Memory B cell (primary cell): ENCODE measurements around the gene NSG1.

ENCODE experiments used
- ATAC-seq: fragments of 150-1000 bp; cut with Tn5 transposase; 2 replicates; pipeline ENCODE4 v1.10.0; 2021; ENCODE audit warnings: low read depth, mild to moderate bottlenecking, moderate library complexity
- DNase-seq, 2 donors: peaks; one replicate each; pipeline ENCODE4 v3.0.0; 2022; ENCODE audit warnings: low spot score in 2 of 2
- H3K27ac Mint-ChIP-seq: one replicate; pipeline ENCODE4 v1.8.0; 2022; ENCODE audit warnings: mild to moderate bottlenecking, moderate library complexity, mixed read lengths
- H3K27me3 Mint-ChIP-seq: one replicate; pipeline ENCODE4 v1.8.0; 2022; ENCODE audit warnings: mixed read lengths
- H3K36me3 Mint-ChIP-seq: one replicate; pipeline ENCODE4 v1.8.0; 2022; ENCODE audit warnings: mild to moderate bottlenecking, mixed read lengths
- H3K4me1 Mint-ChIP-seq: one replicate; pipeline ENCODE4 v1.8.0; 2022; ENCODE audit warnings: mixed read lengths
- H3K4me3 Mint-ChIP-seq: one replicate; pipeline ENCODE4 v1.8.0; 2022; ENCODE audit warnings: mild to moderate bottlenecking, moderate library complexity, mixed read lengths
- H3K9me3 Mint-ChIP-seq: one replicate; pipeline ENCODE4 v1.8.0; 2022; ENCODE audit warnings: mixed read lengths

NSG1 gene

GRCh38 chr4:4410271-4410670, 23.4 kb downstream of the NSG1 start:
- Mint-ChIP-seq H3K4me3 (no peak overlapping the region), H3K27ac (no peak overlapping the region), H3K9me3 (no peaks in the 10 kb centered on the region), H3K4me1 (no peaks in the 10 kb centered on the region), H3K36me3 (peaks cover 2% of the 10 kb centered on the region), H3K27me3 (peaks cover 11% of the 10 kb centered on the region)
- ATAC-seq (no peak), DNase-seq (no peak)

DNA sequence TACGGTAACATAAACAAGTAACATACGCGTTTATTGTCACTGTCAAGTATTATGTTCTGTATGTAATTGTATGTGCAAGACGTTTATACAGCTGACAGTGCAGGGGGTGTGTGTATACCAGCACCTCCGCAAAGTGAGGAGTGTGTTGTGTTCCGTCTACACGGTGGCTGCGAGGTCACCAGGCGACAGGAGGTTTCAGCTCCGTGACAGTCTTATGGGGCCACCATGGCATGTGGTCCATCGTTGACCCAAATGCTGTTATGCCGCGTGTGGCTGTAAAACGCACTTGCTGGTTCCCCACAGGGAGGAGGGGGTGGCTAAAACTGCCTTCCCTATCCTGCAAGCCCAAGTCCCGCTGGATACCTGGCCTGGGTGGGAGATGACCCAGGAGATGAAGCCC, 25.0 kb downstream of the NSG1 start:
- ATAC-seq (no peak), DNase-seq (no peak)
- Mint-ChIP-seq H3K27ac (no peak overlapping the region), H3K27me3 (peaks cover 5% of the 10 kb centered on the region), H3K9me3 (peaks cover 3% of the 10 kb centered on the region), H3K36me3 (peaks cover 9% of the 10 kb centered on the region), H3K4me1 (no peaks in the 10 kb centered on the region), H3K4me3 (no peak overlapping the region)

DNA sequence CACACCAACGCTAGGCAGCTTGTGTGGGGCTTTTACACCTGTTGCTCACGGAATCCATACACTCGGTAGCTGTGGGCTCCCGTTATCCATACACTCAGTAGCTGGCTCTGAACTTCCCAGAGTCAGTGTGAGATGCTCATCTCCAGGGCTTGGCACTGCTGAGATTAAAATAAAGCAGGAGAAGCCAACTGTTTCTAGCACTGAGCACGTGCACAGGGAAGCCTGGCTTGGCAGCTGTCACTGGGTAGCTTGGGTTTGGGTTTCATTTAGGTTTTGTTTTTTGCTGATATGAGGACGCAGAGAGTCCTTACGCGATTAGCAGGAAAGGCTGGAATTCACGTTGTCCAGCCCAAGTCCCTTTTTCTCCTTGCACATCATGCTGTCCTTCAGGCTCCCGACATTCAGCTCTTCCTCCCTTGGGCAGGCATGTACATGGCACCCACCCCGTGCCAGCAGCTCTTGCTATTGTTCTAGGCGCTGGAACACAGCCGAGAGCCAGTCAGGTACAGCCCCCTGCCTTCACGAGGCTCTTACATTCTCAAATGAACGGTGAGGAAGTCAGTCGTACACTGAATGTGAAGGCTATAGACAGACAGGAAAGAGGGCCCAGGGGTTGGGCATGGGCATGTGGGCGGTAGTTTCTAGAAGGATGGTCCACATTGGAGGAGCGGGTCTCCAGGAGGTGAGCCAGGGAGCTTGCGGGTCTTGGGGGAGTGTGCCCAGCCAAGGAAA, 25.9 kb downstream of the NSG1 start:
- H3K4me1 Mint-ChIP-seq: no peaks in the 10 kb centered on the region
- DNase-seq (no peak), ATAC-seq (no peak)
- H3K9me3 Mint-ChIP-seq: peaks cover 3% of the 10 kb centered on the region
- H3K27ac Mint-ChIP-seq: no peak overlapping the region
- peaks cover 3% of the 10 kb centered on the region for H3K27me3 Mint-ChIP-seq
- no peak overlapping the region for H3K4me3 Mint-ChIP-seq
- H3K36me3 Mint-ChIP-seq: peaks cover 15% of the 10 kb centered on the region

- Mint-ChIP-seq H3K36me3 (peaks cover 18% of the 10 kb centered on the region), H3K4me3 (no peak overlapping the region), H3K27me3 (peaks cover 3% of the 10 kb centered on the region), H3K4me1 (no peaks in the 10 kb centered on the region), H3K9me3 (peaks cover 3% of the 10 kb centered on the region), H3K27ac (no peak overlapping the region)
- ATAC-seq (no peak), DNase-seq (no peak)
Observed at GRCh38 chr4:4413373-4413725, 26.4 kb downstream of the NSG1 start.

- no peak overlapping the region for H3K4me3 Mint-ChIP-seq
- ATAC-seq: no peak
- H3K4me1 Mint-ChIP-seq: no peaks in the 10 kb centered on the region
- no peak overlapping the region for H3K27ac Mint-ChIP-seq
- peaks cover 22% of the 10 kb centered on the region for H3K36me3 Mint-ChIP-seq
- no peak for DNase-seq
- H3K27me3 Mint-ChIP-seq: peaks cover 3% of the 10 kb centered on the region
- H3K9me3 Mint-ChIP-seq: peaks cover 3% of the 10 kb centered on the region
Observed at GRCh38 chr4:4413806-4414205, 26.9 kb downstream of the NSG1 start.

DNA sequence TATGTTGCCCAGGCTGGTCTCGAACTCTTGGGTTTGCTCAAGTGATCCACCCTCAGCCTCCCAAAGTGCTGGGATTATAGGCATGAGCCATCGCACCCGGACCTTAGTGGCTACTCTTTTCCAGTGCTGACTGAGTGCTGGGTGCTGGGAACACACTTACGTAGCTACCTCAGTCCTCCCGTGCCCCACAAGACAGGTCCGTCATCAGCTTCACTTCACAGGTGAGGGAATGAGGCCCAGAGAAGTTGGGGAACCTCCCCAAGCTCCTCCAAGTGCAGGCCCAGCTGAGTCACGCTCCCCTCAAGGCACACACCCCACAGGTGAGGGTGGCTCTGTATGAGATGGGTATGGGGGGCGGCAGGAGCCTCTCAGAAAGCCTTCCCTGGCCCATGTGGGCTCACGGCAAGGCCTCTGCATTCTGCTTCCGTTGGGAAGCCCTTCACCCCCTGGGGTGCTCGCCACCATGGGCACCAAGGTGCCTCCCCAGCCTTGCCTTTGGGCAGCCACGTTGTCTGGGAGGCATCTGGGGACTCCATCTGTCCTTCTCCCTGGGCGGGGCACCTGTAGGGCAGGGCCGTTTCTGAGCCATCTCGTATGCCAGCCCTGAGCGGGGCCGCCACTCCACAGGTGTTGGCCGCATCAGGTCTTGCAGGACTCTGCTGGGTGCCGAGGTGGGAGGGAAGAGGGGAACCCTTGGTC, 28.4 kb downstream of the NSG1 start:
- no peak overlapping the region for H3K27ac Mint-ChIP-seq
- no peaks in the 10 kb centered on the region for H3K4me1 Mint-ChIP-seq
- no peak for ATAC-seq
- H3K4me3 Mint-ChIP-seq: no peak overlapping the region
- peaks cover 3% of the 10 kb centered on the region for H3K9me3 Mint-ChIP-seq
- no peaks in the 10 kb centered on the region for H3K27me3 Mint-ChIP-seq
- H3K36me3 Mint-ChIP-seq: peaks cover 35% of the 10 kb centered on the region
- no peak for DNase-seq

DNA sequence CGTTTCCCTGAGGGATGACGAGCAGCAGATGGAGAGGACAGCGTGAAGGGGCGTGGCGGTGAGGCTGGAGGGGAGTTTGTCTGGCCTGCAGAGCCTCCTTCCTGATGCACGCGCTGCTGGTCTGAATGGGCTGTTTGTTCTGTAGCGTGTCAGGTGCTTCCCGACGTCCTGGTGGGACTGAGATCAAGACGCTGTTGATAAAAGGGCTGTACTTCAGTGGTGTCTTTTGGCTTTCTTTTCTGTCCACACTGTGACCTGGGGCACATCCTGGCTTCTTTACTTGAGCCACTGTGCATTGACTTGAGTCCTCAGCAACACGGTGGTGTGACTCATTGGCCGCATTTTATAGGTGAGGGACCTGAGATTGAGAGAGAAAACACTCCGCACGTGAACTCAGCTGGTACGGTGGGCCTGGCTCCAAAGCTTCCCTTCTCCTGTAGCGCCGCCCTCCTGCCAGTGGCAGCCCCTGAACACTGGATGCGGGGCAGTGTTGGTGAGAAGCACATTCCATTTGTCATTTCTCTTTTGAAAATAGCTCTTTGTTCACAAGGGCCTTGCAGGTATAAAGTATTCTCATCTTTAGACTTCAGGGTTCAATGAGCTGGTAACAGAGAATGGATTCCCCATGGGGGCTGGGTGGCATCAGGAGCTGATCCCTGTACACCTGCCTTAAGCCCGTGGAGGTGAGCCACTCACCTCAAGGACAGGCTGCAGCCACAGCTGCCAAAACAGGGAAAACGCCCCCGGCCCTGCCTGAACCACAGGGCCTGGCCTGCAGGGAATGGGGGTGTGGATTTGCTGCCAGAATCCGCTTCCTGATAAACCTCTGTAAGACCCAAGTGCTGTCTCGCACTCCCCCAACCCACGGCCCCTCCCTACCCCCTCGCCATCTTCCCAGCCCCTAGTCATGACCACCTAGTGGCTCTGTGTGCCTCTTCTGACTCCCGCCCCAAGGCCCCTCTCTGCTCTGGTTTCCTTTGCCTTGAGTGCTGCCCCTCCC, 29.2 kb downstream of the NSG1 start:
- Mint-ChIP-seq H3K36me3 (peaks cover 41% of the 10 kb centered on the region), H3K27ac (no peak overlapping the region), H3K27me3 (no peaks in the 10 kb centered on the region), H3K4me3 (no peak overlapping the region), H3K9me3 (peaks cover 3% of the 10 kb centered on the region), H3K4me1 (no peaks in the 10 kb centered on the region)
- DNase-seq (no peak), ATAC-seq (no peak)

DNA sequence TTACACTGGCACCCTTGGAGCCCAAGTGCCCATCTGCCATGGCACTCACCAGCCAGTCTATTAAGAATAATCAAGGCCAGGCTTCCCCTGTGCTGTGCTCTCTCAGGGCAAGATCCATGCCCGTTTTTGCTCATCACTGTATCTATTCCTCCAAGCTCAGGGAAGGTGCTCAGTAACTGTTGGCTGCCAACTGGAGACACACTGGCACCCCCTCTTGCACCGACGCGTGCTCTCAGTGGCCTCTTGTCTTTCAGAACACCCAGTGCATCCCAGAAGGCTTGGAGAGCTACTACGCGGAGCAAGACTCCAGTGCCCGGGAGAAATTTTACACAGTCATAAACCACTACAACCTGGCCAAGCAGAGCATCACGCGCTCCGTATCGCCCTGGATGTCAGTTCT, 30.1 kb downstream of the NSG1 start:
- ATAC-seq: no peak
- Mint-ChIP-seq H3K27ac (no peak overlapping the region), H3K27me3 (no peaks in the 10 kb centered on the region), H3K9me3 (peaks cover 3% of the 10 kb centered on the region), H3K4me3 (no peak overlapping the region), H3K36me3 (peaks cover 47% of the 10 kb centered on the region), H3K4me1 (no peaks in the 10 kb centered on the region)
- no peak for DNase-seq

GRCh38 chr4:4417886-4418285, 31.0 kb downstream of the NSG1 start:
- peaks cover 3% of the 10 kb centered on the region for H3K9me3 Mint-ChIP-seq
- no peaks in the 10 kb centered on the region for H3K27me3 Mint-ChIP-seq
- no peak overlapping the region for H3K4me3 Mint-ChIP-seq
- H3K27ac Mint-ChIP-seq: no peak overlapping the region
- no peak for DNase-seq
- no peaks in the 10 kb centered on the region for H3K4me1 Mint-ChIP-seq
- ATAC-seq: no peak
- H3K36me3 Mint-ChIP-seq: peaks cover 54% of the 10 kb centered on the region

- peaks cover 61% of the 10 kb centered on the region for H3K36me3 Mint-ChIP-seq
- H3K4me3 Mint-ChIP-seq: no peak overlapping the region
- DNase-seq (no peak), ATAC-seq (no peak)
- no peaks in the 10 kb centered on the region for H3K4me1 Mint-ChIP-seq
- no peak overlapping the region for H3K27ac Mint-ChIP-seq
- no peaks in the 10 kb centered on the region for H3K27me3 Mint-ChIP-seq
- H3K9me3 Mint-ChIP-seq: peaks cover 3% of the 10 kb centered on the region
Observed at GRCh38 chr4:4418676-4419390, 31.9 kb downstream of the NSG1 start.

DNA sequence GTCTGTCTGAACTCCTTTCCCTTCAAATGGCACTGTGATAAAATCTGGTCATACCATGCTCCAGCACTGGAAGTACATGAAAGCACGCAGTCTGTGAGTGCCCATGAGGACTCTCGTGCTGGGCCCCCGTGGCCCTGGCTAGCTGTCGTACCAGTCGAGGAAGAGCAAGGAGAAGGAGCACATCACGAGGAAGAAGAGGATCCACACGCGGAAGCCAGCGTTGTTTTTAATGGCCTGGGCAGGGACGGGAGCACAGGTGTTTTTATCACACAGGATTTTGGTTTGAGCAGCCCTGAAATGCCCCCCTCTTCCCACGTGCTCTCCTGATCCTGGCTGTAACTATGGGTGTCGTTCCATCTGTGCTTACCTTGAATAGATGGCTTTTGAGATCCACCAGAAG, 33.0 kb downstream of the NSG1 start:
- no peak for ATAC-seq
- H3K9me3 Mint-ChIP-seq: peaks cover 3% of the 10 kb centered on the region
- no peak for DNase-seq
- peaks cover 60% of the 10 kb centered on the region for H3K36me3 Mint-ChIP-seq
- H3K4me3 Mint-ChIP-seq: no peak overlapping the region
- no peaks in the 10 kb centered on the region for H3K4me1 Mint-ChIP-seq
- H3K27me3 Mint-ChIP-seq: no peaks in the 10 kb centered on the region
- no peak overlapping the region for H3K27ac Mint-ChIP-seq

DNA sequence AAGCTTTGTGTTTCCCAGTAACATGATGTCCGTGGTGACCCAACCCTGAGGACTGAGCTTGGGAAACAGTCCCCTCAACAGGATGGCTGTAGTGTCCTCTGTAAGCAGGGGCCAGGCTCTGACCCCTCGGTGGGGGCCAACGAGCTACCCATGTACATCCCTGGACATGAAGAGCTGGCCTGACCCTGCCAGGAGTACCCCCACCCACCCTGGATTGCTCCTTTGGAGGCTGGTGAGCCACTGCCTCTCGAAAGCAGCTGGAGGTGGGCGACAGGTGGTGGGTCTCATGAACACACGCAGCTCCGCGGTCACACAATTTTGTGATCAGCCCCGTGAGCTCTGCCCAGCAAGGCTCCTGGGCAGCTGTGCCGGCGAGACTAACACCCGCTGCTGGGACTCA, 33.5 kb downstream of the NSG1 start:
- no peak overlapping the region for H3K27ac Mint-ChIP-seq
- ATAC-seq: no peak
- H3K27me3 Mint-ChIP-seq: no peaks in the 10 kb centered on the region
- DNase-seq: no peak
- peaks cover 60% of the 10 kb centered on the region for H3K36me3 Mint-ChIP-seq
- no peaks in the 10 kb centered on the region for H3K4me1 Mint-ChIP-seq
- H3K4me3 Mint-ChIP-seq: no peak overlapping the region
- peaks cover 3% of the 10 kb centered on the region for H3K9me3 Mint-ChIP-seq

GRCh38 chr4:4421356-4421755, 34.5 kb downstream of the NSG1 start:
- Mint-ChIP-seq H3K4me3 (no peak overlapping the region), H3K27me3 (no peaks in the 10 kb centered on the region), H3K9me3 (peaks cover 3% of the 10 kb centered on the region), H3K27ac (no peak overlapping the region), H3K36me3 (peaks cover 60% of the 10 kb centered on the region), H3K4me1 (no peaks in the 10 kb centered on the region)
- DNase-seq (no peak), ATAC-seq (no peak)
